HPDE6-E6E7 (cell line): Measurements from ENCODE around the gene CMTM4.
A peak's percentile ranks its signal among the peaks of the same experiment; 100 is the strongest.
"Not testable (repeated sequence)": the region's sequence is repeated elsewhere in the genome, so short reads cannot be mapped to it uniquely, and the experiment has no call there.

Source experiments
- DNase-seq: peaks from one replicate; pipeline ENCODE4 v3.0.0; 2011; ENCODE audit warnings: missing footprints; ENCODE audit errors: extremely low spot score

Gene CMTM4

GRCh38 chr16:66641387-66641786, 55.2 kb downstream of the CMTM4 start:
- DNase-seq: no peak

GRCh38 chr16:66640724-66641314, 55.7 kb downstream of the CMTM4 start:
- no peak for DNase-seq

GRCh38 chr16:66639091-66639885, 57.3 kb downstream of the CMTM4 start:
- DNase-seq: peak; percentile 42

GRCh38 chr16:66637806-66638205, 58.7 kb downstream of the CMTM4 start:
- no peak for DNase-seq

- no peak for DNase-seq
These were observed 60.3 kb downstream of the CMTM4 start for GRCh38 chr16:66636199-66636598.

GRCh38 chr16:66635406-66635805, 61.1 kb downstream of the CMTM4 start:
- DNase-seq: no peak

- no peak for DNase-seq
These were observed 61.9 kb downstream of the CMTM4 start for GRCh38 chr16:66634527-66635196.

- DNase-seq: not testable (repeated sequence)
These were observed 65.0 kb downstream of the CMTM4 start for GRCh38 chr16:66631558-66631957.

GRCh38 chr16:66630561-66631260, 65.8 kb downstream of the CMTM4 start:
- DNase-seq: not testable (repeated sequence)

GRCh38 chr16:66629856-66630255, 66.7 kb downstream of the CMTM4 start:
- no peak for DNase-seq

GRCh38 chr16:66627611-66628378, 68.7 kb downstream of the CMTM4 start:
- DNase-seq: not testable (repeated sequence)

- DNase-seq: no peak
These were observed 72.8 kb downstream of the CMTM4 start for GRCh38 chr16:66623755-66624154.

- no peak for DNase-seq
These were observed 73.7 kb downstream of the CMTM4 start for GRCh38 chr16:66622863-66623262.

- no peak for DNase-seq
These were observed 74.6 kb downstream of the CMTM4 start for GRCh38 chr16:66621973-66622372.

- no peak for DNase-seq
These were observed 76.1 kb downstream of the CMTM4 start for GRCh38 chr16:66620429-66620795.

- DNase-seq: no peak
These were observed 76.8 kb downstream of the CMTM4 start for GRCh38 chr16:66619534-66620428.

GRCh38 chr16:66618588-66619375, 77.8 kb downstream of the CMTM4 start:
- peak; percentile 90 for DNase-seq

GRCh38 chr16:66617728-66618127, 78.8 kb downstream of the CMTM4 start:
- no peak for DNase-seq

GRCh38 chr16:66617010-66617434, 79.5 kb downstream of the CMTM4 start:
- no peak for DNase-seq

- DNase-seq: no peak
These were observed 80.0 kb downstream of the CMTM4 start for GRCh38 chr16:66616592-66616991.
